Loucy (cell line): ENCODE data around the gene LTK.

Experiments used
- H2AFZ ChIP-seq: fragments of 200-600 bp; sonication (generic); 2 replicates; pipeline ENCODE4 v1.6.0; 2016; ENCODE audit warnings: antibody characterized with exemption, mild to moderate bottlenecking, low read length, moderate library complexity
- H3F3A ChIP-seq: fragments of 200-600 bp; 2 replicates; pipeline ENCODE4 v1.6.0; 2016; ENCODE audit warnings: antibody characterized with exemption, low read depth, mild to moderate bottlenecking
- H3K27me3 ChIP-seq: fragments of 200-600 bp; sonication (generic); 2 replicates; pipeline ENCODE4 v1.6.1; 2014; ENCODE audit warnings: low read length, mild to moderate bottlenecking; ENCODE audit not compliant: insufficient read depth, poor library complexity, severe bottlenecking
- H3K36me3 ChIP-seq: fragments of 200-600 bp; sonication (generic); 2 replicates; pipeline ENCODE4 v1.6.1; 2016; ENCODE audit warnings: low read length; ENCODE audit not compliant: insufficient read depth
- H3K4me1 ChIP-seq: fragments of 200-600 bp; sonication (generic); 2 replicates; pipeline ENCODE4 v1.5.1; 2014; ENCODE audit warnings: low read length, mild to moderate bottlenecking; ENCODE audit not compliant: insufficient read depth, poor library complexity, severe bottlenecking
- H3K4me2 ChIP-seq: fragments of 200-600 bp; sonication (generic); 2 replicates; pipeline ENCODE4 v1.6.0; 2014; ENCODE audit warnings: antibody characterized with exemption, low read length, low read depth, mild to moderate bottlenecking; ENCODE audit not compliant: poor library complexity, severe bottlenecking
- H3K4me3 ChIP-seq: fragments of 200-600 bp; sonication (generic); 2 replicates; pipeline ENCODE4 v1.5.1; 2014; ENCODE audit warnings: low read length, mild to moderate bottlenecking, mixed read lengths; ENCODE audit not compliant: poor library complexity, severe bottlenecking
- H3K79me2 ChIP-seq: fragments of 200-600 bp; sonication (generic); 2 replicates; pipeline ENCODE4 v1.6.1; 2014; ENCODE audit warnings: low read length; ENCODE audit not compliant: insufficient read depth
- H3K9ac ChIP-seq: fragments of 200-600 bp; sonication (generic); 2 replicates; pipeline ENCODE4 v1.6.0; 2014; ENCODE audit warnings: mild to moderate bottlenecking, low read depth, low read length, moderate library complexity; ENCODE audit not compliant: poor library complexity, severe bottlenecking
- H3K9me2 ChIP-seq: fragments of 200-600 bp; sonication (generic); replicated peaks from 2 replicates; pipeline ENCODE4 v1.6.1; 2016; ENCODE audit warnings: low read depth, low read length, mixed read lengths
- H3K9me3 ChIP-seq: fragments of 200-600 bp; sonication (generic); 2 replicates; pipeline ENCODE4 v1.6.1; 2014; ENCODE audit warnings: mild to moderate bottlenecking, antibody characterized with exemption, low read length, low read depth; ENCODE audit not compliant: insufficient read depth
- H4K20me1 ChIP-seq: fragments of 200-600 bp; sonication (generic); 2 replicates; pipeline ENCODE4 v1.6.0; 2014; ENCODE audit warnings: antibody characterized with exemption, low read length, mild to moderate bottlenecking; ENCODE audit not compliant: insufficient read depth, poor library complexity, severe bottlenecking
- EZH2phosphoT487 ChIP-seq: fragments of 200-600 bp; IDR thresholded peaks from 2 replicates; pipeline ENCODE4 v1.6.1; 2018; ENCODE audit warnings: antibody characterized with exemption, mild to moderate bottlenecking, moderate library complexity, borderline replicate concordance
- TF ChIP-seq, protein P1 (sequence below): fragments of 200-600 bp; sonication (generic); conservative IDR thresholded peaks from 2 replicates; pipeline ENCODE4 v1.5.1; 2014; ENCODE audit warnings: mild to moderate bottlenecking, antibody characterized with exemption, low read length

LTK gene

GRCh38 chr15:41512940-41513505 lies 604 bp downstream of the LTK start:
- no peaks in the 10 kb centered on the region for H3K27me3 ChIP-seq
- H3K79me2 ChIP-seq, result no peaks in the 10 kb centered on the region; the same call in 1 of the 2 replicates
- TF ChIP-seq EZH2phosphoT487, result no peak
- TF ChIP-seq, protein P1, sequence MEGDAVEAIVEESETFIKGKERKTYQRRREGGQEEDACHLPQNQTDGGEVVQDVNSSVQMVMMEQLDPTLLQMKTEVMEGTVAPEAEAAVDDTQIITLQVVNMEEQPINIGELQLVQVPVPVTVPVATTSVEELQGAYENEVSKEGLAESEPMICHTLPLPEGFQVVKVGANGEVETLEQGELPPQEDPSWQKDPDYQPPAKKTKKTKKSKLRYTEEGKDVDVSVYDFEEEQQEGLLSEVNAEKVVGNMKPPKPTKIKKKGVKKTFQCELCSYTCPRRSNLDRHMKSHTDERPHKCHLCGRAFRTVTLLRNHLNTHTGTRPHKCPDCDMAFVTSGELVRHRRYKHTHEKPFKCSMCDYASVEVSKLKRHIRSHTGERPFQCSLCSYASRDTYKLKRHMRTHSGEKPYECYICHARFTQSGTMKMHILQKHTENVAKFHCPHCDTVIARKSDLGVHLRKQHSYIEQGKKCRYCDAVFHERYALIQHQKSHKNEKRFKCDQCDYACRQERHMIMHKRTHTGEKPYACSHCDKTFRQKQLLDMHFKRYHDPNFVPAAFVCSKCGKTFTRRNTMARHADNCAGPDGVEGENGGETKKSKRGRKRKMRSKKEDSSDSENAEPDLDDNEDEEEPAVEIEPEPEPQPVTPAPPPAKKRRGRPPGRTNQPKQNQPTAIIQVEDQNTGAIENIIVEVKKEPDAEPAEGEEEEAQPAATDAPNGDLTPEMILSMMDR, result no peak
- peak overlapping the region; percentile 72 for H3K4me3 ChIP-seq
- no peaks in the 10 kb centered on the region for H4K20me1 ChIP-seq
- H3K9ac ChIP-seq, result peak overlapping the region; percentile 59
- no peaks in the 10 kb centered on the region for H3K9me3 ChIP-seq
- H3F3A ChIP-seq, result no peaks in the 10 kb centered on the region
- H3K36me3 ChIP-seq, result no peaks in the 10 kb centered on the region
- peak overlapping the region; percentile 70 for H3K4me2 ChIP-seq
- H2AFZ ChIP-seq, result peak overlapping the region; percentile 80
- H3K4me1 ChIP-seq, result peaks cover 6% of the 10 kb centered on the region
- no peaks in the 10 kb centered on the region for H3K9me2 ChIP-seq

GRCh38 chr15:41512512-41512939 lies 1.1 kb downstream of the LTK start:
- Histone ChIP-seq H4K20me1 (no peaks in the 10 kb centered on the region), H3K4me1 (peaks cover 6% of the 10 kb centered on the region), H3K36me3 (no peaks in the 10 kb centered on the region), H3K9me2 (no peaks in the 10 kb centered on the region), H3K79me2 (no peaks in the 10 kb centered on the region; the same call in 1 of the 2 replicates), H3K4me3 (peak overlapping the region; percentile 72), H3F3A (no peaks in the 10 kb centered on the region), H3K9me3 (no peaks in the 10 kb centered on the region), H3K4me2 (peak overlapping the region; percentile 70), H3K27me3 (no peaks in the 10 kb centered on the region), H3K9ac (peak overlapping the region; percentile 59), H2AFZ (0 out of 2 replicates have a peak overlapping the region, but pooled peaks have one; percentile 80)
- TF ChIP-seq EZH2phosphoT487, result no peak
- TF ChIP-seq, protein P1, result no peak

DNA sequence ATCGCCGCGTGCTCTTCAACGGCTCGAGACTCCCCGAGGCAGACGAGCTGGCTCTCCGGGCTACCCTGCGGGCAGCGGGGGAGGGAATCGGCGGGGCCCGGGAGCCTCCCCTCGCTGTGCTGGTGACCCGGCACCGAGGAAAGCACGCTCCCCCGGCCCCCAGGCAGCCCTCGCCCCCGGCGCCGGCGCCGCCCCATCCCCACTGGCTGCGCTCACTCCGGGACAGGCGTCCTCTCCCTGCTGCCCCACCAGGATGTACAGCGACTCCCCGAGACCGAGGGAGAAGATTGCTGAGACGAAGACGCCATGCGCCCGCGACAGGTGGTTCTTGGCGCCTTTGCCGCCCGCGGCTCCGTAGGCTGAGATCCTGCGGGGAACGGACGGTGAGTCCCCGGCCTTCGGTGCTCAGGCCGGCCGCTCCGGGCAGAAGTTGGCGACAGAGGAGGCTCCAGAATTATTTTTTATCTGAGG lies 1.7 kb downstream of the LTK start:
- peaks cover 6% of the 10 kb centered on the region for H3K4me1 ChIP-seq
- peak overlapping the region; percentile 72 for H3K4me3 ChIP-seq
- H4K20me1 ChIP-seq, result no peaks in the 10 kb centered on the region
- no peak for TF ChIP-seq EZH2phosphoT487
- H3K9ac ChIP-seq, result no peak overlapping the region
- H3K27me3 ChIP-seq, result no peaks in the 10 kb centered on the region
- H3K36me3 ChIP-seq, result no peaks in the 10 kb centered on the region
- H3K4me2 ChIP-seq, result peak overlapping the region; percentile 70
- H2AFZ ChIP-seq, result no peak overlapping the region
- no peaks in the 10 kb centered on the region; the same call in 1 of the 2 replicates for H3K79me2 ChIP-seq
- no peaks in the 10 kb centered on the region for H3F3A ChIP-seq
- no peaks in the 10 kb centered on the region for H3K9me2 ChIP-seq
- no peaks in the 10 kb centered on the region for H3K9me3 ChIP-seq
